Tibial artery (tissue), 4 donors: ENCODE measurements around the gene SH3GLB1.
"Not testable (repeated sequence)": the region's sequence is repeated elsewhere in the genome, so short reads cannot be mapped to it uniquely, and the experiment has no call there.

Experiments used
- DNase-seq, 2 donors: peaks; one replicate each; pipeline ENCODE4 v3.0.0-alpha.2; 2019
- H3K27ac ChIP-seq, 2 donors: fragments of 200-600 bp; sonication (generic) in 1 of 2; 1 replicate in 1 of 2; 2 replicates in 1 of 2; pipeline ENCODE4 v1.5.1; 2018 to 2019; ENCODE audit warnings: mild to moderate bottlenecking in 1 of 2
- H3K27me3 ChIP-seq, 2 donors: fragments of 200-600 bp; sonication (generic) in 1 of 2; one replicate each; pipeline versions ENCODE4 v1.5.1 to v1.6.0; 2016 to 2019
- H3K36me3 ChIP-seq, 3 donors: fragments of 200-600 bp; sonication (generic) in 2 of 3; one replicate each; pipeline ENCODE4 v1.5.1; 2016 to 2019; ENCODE audit warnings: mild to moderate bottlenecking in 2 of 3
- H3K4me1 ChIP-seq, 4 donors: fragments of 200-600 bp; sonication (generic) in 2 of 4; 1 replicate in 3 of 4; 2 replicates in 1 of 4; pipeline ENCODE4 v1.5.1; 2016 to 2019
- H3K4me3 ChIP-seq, 2 donors: fragments of 200-600 bp; sonication (generic) in 1 of 2; 1 replicate in 1 of 2; 2 replicates in 1 of 2; pipeline ENCODE4 v1.5.1; 2018 to 2019; ENCODE audit warnings: mild to moderate bottlenecking in 2 of 2
- H3K9me3 ChIP-seq, 3 donors: fragments of 200-600 bp; sonication (generic) in 1 of 3; one replicate each; pipeline ENCODE4 v1.5.1; 2016 to 2019
- intact Hi-C: fragments of 100-400 bp; cut with DNase I; formaldehyde crosslinking; loops from one replicate; pipeline ENCODE4 v1.15.0; 2023; ENCODE audit warnings: low total_unique reads
- TF ChIP-seq, protein P1 (sequence below), 2 experiments: fragments of 200-600 bp in 1 of 2; fragments of 450-650 bp in 1 of 2; IDR thresholded peaks; one replicate each; pipeline ENCODE4 v1.5.1; 2017 to 2019; ENCODE audit warnings: antibody characterized with exemption in 2 of 2, mild to moderate bottlenecking in 1 of 2, moderate library complexity in 1 of 2

The SH3GLB1 gene

DNA sequence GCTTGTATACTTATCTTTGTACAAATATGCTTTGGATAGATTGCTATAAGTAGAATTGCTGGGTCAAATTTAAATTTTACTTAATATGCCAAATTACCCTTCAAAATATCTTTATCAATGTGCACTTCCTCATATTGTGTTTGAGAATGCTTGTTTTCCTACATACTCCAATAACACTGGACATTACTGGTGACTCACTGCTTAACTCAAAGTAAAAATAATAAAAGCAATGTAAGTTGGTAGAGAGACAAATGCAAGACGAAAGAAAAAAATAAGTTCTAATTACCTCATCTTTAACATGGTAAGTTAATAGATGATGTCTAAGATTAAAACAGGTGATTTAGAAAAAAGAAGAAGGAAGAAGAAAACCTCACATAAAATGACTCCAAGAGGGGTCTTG, 7.9 kb upstream of the SH3GLB1 start:
- TF ChIP-seq, protein P1, sequence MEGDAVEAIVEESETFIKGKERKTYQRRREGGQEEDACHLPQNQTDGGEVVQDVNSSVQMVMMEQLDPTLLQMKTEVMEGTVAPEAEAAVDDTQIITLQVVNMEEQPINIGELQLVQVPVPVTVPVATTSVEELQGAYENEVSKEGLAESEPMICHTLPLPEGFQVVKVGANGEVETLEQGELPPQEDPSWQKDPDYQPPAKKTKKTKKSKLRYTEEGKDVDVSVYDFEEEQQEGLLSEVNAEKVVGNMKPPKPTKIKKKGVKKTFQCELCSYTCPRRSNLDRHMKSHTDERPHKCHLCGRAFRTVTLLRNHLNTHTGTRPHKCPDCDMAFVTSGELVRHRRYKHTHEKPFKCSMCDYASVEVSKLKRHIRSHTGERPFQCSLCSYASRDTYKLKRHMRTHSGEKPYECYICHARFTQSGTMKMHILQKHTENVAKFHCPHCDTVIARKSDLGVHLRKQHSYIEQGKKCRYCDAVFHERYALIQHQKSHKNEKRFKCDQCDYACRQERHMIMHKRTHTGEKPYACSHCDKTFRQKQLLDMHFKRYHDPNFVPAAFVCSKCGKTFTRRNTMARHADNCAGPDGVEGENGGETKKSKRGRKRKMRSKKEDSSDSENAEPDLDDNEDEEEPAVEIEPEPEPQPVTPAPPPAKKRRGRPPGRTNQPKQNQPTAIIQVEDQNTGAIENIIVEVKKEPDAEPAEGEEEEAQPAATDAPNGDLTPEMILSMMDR (IDR thresholded peaks at IDR 0.05) = no peak
- Histone ChIP-seq H3K36me3 (no peaks in the 10 kb centered on the region), H3K9me3 (no peaks in the 10 kb centered on the region), H3K4me1 (no peaks in the 10 kb centered on the region), H3K27ac (no peak overlapping the region), H3K4me3 (no peak overlapping the region), H3K27me3 (no peaks in the 10 kb centered on the region)
- no peak for DNase-seq
- intact Hi-C loops = no loop called here

DNA sequence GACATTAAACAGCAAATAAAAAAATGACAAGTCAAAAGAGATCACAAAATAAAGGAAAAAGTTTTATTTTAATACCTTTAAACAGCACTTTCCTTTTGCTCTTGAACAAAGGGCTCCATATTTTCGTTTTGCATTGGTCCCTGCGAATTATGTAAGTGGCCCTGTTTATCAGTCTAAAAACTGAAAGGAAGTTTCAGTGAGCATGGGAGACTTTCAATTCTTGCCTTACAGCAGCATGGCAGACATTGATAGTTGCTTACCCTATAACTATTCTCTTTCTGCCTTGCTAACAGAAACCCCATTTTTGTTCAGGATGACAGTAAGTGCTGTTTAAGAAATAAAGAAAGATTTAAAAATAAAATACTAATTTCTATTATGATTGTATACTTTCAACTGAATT, 5.2 kb upstream of the SH3GLB1 start:
- intact Hi-C loops = no loop called here
- peaks cover 0 to 5% (median 0%) of the 10 kb centered on the region in 4 donors for H3K4me1 ChIP-seq
- no peak overlapping the region for H3K4me3 ChIP-seq
- no peak overlapping the region for H3K27ac ChIP-seq
- no peaks in the 10 kb centered on the region for H3K36me3 ChIP-seq
- no peak for DNase-seq
- H3K27me3 ChIP-seq = no peaks in the 10 kb centered on the region
- H3K9me3 ChIP-seq = no peaks in the 10 kb centered on the region
- TF ChIP-seq, protein P1 (IDR thresholded peaks at IDR 0.05) = no peak

DNA sequence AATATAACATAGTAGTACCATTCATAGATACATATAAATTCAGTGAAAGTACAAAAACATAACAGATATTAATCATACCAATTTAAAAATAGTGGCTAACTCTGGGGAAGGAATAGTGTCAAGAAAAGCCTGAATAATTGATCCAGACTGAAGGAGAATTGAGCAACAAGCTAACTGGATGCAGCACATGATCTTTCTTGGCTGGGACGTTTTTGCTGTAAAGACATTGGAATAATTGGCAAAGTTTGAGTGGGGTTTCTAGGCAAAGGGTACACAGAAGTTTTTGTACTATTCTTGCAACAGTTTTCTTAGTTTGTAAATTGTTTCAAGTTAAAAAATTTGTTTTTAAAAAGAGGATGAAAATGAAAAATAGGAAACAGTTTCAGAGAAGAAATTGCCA, 2.6 kb upstream of the SH3GLB1 start:
- Histone ChIP-seq H3K9me3 (no peaks in the 10 kb centered on the region), H3K4me3 (no peak overlapping the region), H3K27ac (no peak overlapping the region), H3K27me3 (no peaks in the 10 kb centered on the region), H3K36me3 (no peaks in the 10 kb centered on the region), H3K4me1 (peaks cover 0 to 13% (median 3%) of the 10 kb centered on the region in 4 donors)
- DNase-seq = no peak
- TF ChIP-seq, protein P1 (IDR thresholded peaks at IDR 0.05) = no peak
- intact Hi-C loops = no loop called here

DNA sequence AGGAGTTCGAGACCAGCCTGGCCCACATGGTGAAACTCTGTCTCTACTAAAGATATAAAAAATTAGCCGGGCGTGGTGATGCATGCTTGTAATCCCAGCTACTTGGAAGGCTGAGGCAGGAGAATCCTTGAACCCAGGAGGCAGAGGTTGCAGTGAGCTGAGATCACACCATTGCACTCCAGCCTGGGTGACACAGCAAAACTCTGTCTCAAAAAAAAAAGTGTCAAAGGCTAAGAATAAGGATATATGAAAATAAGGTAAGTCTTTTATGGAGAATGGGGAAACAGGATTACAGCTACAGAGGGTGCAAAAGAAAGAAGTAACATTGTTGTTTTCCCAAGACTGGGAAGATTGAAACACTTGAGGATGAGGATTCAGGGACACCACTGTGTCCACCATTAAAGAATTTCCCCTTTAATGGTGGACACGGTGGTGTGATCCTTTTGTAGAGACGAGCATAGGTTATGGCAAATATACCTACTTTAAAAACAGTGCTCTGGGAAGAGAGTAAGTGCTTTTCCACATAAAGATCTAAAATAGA, 1.4 kb upstream of the SH3GLB1 start:
- H3K27ac ChIP-seq, intact Hi-C loops, H3K4me3 ChIP-seq: not testable (repeated sequence)

DNA sequence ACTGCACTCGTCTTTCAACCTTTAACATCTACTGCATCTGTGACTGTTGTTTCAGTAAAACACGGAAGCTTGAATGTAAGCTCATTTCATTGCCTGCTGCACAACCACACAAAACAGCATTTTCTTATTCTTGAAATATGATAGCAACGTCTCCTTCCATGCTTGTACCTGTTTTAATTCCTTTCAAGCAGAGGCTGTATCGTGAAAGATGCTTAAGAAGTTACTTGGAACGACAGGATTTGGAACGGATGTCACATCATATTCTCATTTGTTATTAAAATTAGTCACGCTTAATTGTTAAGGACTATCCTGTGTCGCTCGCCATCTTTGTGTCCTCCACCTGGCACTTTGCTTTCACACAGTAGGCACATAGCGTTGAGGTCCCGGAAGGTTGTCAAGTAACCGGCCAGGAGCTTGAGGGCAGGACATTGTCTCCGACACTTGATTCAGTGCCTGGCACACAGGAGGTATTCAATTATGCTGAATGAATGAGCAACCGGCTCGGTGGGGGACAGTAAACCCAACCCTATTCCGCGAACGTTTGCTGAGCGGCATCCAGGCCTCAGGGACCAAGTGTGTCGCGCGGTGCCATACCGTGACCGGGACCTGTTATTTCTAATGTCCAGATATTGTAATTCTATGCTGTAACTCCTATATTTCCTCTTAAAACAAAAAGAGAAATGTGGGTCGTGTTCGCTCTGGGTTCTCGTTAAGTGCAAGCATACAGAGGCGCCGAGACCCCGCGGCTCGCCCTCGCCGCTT, 499 bp upstream of the SH3GLB1 start:
- no peaks in the 10 kb centered on the region for H3K9me3 ChIP-seq
- TF ChIP-seq, protein P1 (IDR thresholded peaks at IDR 0.05) = no peak
- no peaks in the 10 kb centered on the region for H3K36me3 ChIP-seq
- no peak for DNase-seq
- intact Hi-C loops = no loop called here
- peaks cover 0 to 34% (median 12%) of the 10 kb centered on the region in 4 donors for H3K4me1 ChIP-seq
- no peaks in the 10 kb centered on the region for H3K27me3 ChIP-seq
- peak overlapping the region; percentile 98 to 99 for H3K27ac ChIP-seq
- H3K4me3 ChIP-seq = peak overlapping the region; percentile 85 to 91

More for the DNA sequence above, 1.4 kb upstream of the SH3GLB1 start:
- peaks cover 0 to 25% (median 12%) of the 10 kb centered on the region in 4 donors for H3K4me1 ChIP-seq
- not testable (repeated sequence) for H3K36me3 ChIP-seq, H3K27me3 ChIP-seq, DNase-seq, H3K9me3 ChIP-seq

DNA sequence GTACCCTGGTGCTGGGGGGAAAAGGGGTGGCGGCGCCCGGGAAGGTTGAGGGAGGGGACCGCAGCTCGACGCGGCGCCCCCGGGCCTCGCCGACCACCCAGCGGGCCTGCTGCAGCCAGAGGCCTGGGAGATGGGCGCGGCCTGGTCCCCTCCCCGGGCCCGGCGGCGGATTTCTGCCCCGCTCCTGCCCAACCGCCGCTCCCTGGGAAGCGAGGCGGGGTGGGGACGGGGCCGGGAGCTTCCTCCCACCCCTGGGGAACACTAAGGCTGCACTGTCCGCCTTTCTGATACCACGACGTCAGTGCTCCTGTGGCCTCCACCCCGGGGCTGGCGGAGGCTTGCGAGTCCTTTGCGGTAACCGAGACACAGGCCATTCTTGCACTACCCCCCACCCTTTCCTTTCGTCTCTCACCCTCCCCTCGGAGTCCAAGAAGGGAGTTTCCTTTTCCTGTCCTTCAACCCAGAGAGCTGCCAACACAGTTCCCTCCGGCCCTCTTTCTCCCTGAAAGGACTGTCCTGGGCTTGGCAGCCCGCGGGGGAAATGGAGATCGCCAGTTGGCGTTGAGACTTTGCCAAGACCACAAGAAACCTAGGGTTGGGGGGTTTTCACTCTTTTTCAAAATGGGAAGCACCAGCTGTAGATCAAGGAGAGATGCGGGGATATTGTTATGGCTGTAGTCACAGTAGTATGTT, 742 bp downstream of the SH3GLB1 start:
- DNase-seq = peak; percentile 57 to 82
- Histone ChIP-seq H3K4me3 (peak overlapping the region; percentile 85 to 91), H3K9me3 (no peaks in the 10 kb centered on the region), H3K36me3 (no peaks in the 10 kb centered on the region), H3K27ac (peak overlapping the region; percentile 98 to 99), H3K4me1 (peaks cover 0 to 44% (median 12%) of the 10 kb centered on the region in 4 donors), H3K27me3 (no peaks in the 10 kb centered on the region)
- intact Hi-C loops = loop anchor here (5.0 kb wide), 1 partner anchor 212 kb away; no protein-coding TSS in a partner anchor
- TF ChIP-seq, protein P1 (IDR thresholded peaks at IDR 0.05) = no peak
